Neural progenitor cell (in vitro differentiated cells): ENCODE results near the gene IQCK.

ENCODE experiments used
- EZH2 ChIP-seq: fragments of 200-600 bp; sonication (generic); IDR thresholded peaks from 2 replicates; pipeline ENCODE4 v1.6.1; 2017; ENCODE audit warnings: antibody characterized with exemption, mild to moderate bottlenecking, moderate library complexity
- EZH2phosphoT487 ChIP-seq: fragments of 200-600 bp; sonication (generic); IDR thresholded peaks from 2 replicates; pipeline ENCODE4 v1.6.1; 2017; ENCODE audit warnings: antibody characterized with exemption
- TF ChIP-seq, protein P1 (sequence below): fragments of 200-600 bp; sonication (generic); IDR thresholded peaks from 2 replicates; pipeline ENCODE4 v1.5.1; 2017; ENCODE audit warnings: antibody characterized with exemption, mild to moderate bottlenecking

DNA sequence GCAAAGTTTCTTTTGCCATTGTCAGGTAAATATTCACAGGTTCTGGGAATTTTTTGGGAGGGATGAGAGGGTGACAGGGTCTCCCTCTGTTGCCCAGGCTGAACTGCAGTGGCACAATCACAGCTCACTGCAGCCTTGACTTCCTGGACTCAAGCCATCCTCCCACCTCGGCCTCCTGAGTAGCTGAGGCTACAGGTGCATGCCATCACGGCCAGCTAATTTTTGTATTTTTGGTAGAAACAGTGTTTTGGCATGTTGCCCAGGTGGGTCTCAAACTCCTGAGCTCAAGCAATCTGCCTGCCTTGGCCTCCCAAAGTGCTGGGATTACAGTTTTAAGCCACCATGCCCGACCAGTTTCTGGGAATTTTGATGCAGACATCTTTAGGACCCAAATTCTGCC lies 53.0 kb downstream of the IQCK start:
- TF ChIP-seq, protein P1, sequence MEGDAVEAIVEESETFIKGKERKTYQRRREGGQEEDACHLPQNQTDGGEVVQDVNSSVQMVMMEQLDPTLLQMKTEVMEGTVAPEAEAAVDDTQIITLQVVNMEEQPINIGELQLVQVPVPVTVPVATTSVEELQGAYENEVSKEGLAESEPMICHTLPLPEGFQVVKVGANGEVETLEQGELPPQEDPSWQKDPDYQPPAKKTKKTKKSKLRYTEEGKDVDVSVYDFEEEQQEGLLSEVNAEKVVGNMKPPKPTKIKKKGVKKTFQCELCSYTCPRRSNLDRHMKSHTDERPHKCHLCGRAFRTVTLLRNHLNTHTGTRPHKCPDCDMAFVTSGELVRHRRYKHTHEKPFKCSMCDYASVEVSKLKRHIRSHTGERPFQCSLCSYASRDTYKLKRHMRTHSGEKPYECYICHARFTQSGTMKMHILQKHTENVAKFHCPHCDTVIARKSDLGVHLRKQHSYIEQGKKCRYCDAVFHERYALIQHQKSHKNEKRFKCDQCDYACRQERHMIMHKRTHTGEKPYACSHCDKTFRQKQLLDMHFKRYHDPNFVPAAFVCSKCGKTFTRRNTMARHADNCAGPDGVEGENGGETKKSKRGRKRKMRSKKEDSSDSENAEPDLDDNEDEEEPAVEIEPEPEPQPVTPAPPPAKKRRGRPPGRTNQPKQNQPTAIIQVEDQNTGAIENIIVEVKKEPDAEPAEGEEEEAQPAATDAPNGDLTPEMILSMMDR = no peak
- TF ChIP-seq EZH2 = no peak
- TF ChIP-seq EZH2phosphoT487 = no peak
